ENCODE results near the gene TUBA8.
"Not testable (repeated sequence)": the region's sequence is repeated elsewhere in the genome, so short reads cannot be mapped to it uniquely, and the experiment has no call there.

The TUBA8 gene

DNA sequence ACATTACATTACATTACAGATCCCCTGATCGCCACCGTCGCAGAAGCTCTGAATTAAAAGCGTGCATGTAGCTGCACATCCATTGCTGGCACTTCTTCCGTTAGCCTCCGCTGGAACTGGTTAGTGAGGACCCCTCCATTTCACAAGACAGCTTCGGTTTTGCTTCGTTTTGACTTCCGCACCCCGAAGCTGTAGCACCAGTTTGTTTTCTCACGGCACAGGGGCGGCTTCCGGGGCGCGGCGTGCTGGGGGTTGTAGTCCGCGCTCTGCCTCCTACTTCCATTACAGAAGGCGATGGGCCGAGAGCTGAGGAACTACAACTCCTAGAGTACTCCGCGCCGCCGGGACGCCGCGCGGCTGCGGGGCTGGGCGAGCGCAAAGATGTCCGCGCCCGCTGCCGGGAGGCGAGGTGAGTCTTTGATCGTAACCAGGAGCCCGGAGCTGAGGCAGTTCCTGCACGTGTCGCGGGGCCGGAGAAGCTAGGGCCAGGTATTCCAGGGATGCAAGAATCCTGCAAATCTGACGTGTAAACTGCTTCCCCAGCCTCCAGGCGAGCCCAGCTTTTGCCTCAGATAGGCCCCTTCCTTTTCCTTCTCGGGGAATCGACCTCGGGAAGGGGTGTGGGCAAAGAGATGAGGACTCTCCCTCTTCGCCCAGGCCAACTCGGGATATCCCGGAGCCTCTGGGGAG is 32.8 kb upstream of the TUBA8 start, which contains the start of gene PEX26:
TSS of gene PEX26 (plus strand) at position 352 of the 690 bp plus-strand sequence. CDS start 387 bp downstream, outside the sequence.
- peak; percentile 83 for DNase-seq

DNA sequence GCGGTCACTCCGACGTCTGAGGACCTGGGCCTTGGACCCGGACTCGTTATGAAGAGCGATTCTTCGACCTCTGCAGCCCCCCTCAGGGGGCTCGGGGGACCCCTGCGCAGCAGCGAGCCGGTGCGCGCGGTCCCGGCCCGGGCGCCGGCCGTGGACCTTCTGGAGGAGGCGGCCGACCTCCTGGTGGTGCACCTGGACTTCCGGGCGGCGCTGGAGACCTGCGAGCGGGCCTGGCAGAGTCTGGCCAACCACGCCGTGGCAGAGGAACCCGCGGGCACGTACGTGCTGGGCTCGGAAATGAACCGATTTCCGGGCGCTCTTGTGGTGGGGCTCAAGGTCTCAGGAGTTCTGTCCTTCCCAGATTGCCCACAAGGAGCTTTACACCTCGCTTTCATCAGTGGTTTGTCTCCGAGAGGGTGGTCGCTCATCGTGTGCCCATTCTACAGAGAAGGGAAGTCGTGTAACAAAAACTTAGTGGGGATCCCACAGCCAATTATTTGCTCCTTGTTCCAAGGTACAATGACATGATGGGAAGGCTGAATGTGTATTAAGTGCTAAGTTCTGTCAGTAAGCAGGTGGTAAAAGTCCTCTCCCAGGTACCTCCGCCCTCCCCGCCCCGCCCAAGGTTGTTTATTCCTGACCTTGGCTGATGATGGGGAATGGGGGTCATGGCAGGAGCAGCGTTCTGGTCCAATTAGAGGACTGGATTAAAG is 32.1 kb upstream of the TUBA8 start:
- no peak for DNase-seq

- no peak for DNase-seq
These were observed 30.8 kb upstream of the TUBA8 start for GRCh38 chr22:18079706-18080233.

DNA sequence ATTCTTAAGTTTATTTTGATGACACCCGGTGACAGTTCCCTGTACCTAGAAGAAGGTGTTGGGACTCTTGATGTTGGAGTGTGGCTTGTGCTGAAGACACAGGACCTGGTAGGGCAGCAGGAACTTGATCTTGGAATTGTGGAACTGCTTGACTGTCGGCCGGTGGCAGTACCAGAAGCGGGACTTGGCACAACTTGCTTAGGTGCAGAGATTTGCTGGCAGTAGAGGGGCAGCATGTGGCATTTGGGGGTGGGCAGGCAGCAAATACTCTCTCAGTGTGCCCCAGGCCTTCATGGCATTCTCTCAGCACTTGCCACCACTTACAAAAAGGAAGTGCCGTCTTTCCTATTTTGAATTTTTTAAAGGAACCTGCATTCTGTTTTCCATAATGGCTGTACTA is 29.2 kb upstream of the TUBA8 start:
- DNase-seq, result no peak

GRCh38 chr22:18082467-18082866 is 28.1 kb upstream of the TUBA8 start:
- DNase-seq, result no peak

- no peak for DNase-seq
These were observed 27.2 kb upstream of the TUBA8 start for GRCh38 chr22:18083406-18083805.

DNA sequence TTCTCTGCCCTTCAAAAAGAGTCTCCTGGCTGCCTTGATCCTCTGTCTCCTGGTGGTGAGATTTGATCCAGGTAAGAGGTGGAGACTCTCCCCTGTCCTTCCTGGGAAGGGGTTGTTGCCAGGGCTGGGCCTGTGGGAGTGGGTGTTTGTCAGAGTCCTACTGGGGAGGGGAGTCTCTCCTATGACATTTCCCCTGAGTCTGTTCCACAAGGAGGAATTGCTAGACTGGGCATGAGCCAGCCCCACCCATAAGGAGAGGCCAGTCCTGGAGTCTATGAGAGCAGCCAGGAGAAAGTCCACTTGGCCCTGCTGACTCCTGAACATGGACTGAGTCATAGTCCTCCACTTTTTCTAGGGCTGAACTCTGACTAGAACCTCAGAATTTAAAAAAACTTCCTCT is 25.4 kb upstream of the TUBA8 start:
- no peak for DNase-seq

DNA sequence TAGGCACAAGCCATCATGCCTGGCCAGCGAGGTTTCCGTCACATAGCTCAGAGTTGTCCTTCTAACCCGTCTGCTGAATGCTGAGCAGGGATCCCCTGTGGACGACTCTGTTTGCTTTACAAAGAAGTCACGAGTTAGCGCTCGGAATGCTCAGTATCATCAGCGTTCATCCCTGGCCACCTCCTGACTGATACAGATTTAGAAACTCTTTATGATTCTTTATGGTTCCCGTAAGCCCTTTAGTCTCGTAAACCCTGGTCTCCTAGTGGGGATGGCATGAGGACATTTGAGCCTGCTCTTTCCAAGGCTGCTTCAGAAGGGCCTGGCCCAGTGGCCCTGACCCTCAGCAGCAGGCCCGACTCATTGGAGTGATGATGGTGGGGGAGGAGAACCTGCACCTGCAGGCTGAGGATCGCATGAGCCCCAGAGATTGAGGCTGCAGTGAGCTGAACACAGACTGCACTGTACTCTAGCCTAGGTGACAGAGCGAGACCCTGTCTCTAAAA is 23.2 kb upstream of the TUBA8 start:
- DNase-seq, result no peak

GRCh38 chr22:18088825-18089568 is 21.6 kb upstream of the TUBA8 start:
- no peak for DNase-seq

DNA sequence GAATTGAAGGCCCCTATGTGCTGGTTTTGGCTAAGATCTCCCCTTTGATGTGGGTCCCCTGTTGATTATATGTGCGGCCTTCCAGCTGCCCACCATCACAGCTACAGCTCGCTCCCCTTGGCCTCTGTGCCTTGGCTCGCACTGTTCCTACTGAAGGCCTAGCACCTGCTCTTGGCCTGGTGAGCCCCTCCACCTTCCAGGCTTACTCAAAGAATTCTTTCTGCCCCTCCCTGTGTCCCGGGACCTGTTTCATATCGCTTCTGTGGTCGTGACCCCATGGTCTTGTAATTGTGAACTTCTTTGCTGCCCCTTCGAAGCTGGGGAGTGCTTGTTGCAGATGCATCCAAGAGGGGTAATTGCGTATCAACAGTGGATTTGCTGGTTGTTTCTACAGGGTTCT is 20.3 kb upstream of the TUBA8 start:
- no peak for DNase-seq

- no peak for DNase-seq
These were observed 19.1 kb upstream of the TUBA8 start for GRCh38 chr22:18091478-18091877.

DNA sequence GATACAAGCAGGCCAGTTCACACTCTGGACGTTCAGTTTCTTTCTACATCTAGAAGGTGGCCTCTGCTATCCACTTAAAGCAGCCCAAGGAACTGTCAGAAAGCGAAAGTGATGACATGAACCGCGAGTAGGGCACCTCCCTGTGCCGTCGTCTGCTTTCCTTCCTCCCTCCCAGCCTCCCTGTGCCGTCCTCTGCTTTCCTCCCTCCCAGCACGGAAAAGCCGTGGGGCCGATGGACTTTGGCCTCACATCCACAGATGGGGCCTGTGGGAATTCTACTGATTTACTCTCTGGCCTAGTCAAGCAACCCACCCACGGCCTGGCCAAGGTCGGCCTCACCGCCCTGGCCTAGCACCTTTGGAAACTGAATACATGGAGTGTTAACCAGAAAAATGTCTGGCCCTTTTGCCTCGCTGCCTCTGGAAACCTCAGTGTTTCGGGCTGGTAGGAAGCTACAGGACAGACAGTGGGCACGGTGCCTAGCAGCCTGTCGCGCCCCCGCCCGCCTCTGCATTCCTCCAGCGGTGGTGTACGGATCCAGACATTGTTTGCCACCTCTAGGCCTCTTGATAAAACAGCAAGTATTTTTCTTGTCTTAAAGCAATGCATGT is 18.6 kb upstream of the TUBA8 start:
- DNase-seq, result no peak

GRCh38 chr22:18093661-18094060 is 16.9 kb upstream of the TUBA8 start:
- no peak for DNase-seq

DNA sequence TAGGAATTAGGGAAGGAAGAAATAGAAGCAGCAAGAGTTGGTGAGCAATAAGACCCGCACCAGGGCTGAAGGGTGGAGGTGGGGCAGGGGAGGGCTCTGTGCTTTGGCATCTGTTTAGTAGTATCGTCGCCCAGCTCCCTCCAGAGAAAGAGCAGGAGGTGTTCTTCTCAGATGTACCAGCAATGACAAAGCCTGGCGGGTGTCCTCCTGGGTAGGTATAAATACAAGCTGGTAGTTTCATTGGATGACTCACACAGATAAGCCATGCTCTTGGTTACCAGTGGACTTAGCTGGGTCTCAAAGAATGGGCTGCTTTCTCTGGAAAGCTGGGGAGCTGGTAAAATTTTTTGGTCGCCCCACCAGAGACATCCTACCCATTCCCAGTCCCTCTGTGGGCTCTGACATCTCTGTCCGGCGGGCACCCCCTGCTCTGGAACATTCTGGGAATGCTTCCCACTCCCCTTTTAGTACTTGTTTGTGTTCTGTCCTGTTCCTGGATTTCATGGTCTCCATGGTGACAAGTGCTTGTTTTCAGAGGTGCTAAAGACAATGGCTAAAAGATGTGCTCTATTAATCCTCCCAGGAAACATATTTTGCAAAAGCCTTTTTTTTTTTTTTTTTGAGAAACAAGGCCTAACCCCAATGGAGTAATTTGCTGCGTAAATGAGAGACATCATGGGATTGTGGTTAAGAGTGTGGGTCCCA is 15.4 kb upstream of the TUBA8 start:
- DNase-seq, result no peak

DNA sequence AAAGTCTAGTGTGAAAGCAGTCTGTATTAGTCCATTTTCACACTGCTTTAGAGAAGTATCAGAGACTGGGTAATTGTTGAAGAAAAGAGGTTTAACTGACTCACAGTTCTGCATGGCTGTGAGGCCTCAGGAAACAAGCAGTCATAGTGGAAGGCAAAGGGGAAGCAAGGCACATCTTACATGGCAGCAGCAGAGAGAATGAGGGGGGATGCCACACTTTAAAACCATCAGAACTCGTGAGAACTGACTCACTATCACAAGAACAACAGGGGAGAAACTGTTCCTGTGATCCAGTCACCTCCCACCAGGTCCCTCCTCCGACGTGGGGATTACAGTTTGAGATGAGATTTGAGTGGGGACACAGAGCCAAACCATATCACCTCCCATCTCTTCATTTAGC is 13.8 kb upstream of the TUBA8 start:
- DNase-seq, result no peak

DNA sequence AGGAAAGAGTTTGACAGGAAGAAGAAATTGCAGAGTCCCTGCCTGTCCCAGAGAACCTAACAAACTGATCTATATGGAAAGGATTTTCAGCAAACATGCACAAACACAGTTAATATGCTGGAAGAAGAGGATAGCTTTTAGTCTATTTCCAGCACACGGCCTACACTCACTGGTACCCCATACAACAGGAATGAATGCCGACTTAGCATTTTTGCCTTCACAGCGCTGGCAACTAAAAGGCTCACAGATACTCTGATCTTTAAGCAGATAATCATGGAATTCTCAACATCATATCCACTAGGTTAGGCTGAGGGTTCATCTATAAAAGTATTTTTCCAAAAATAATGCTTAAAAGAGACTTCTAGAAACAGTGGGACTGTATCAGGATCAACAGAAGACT is 9.8 kb upstream of the TUBA8 start:
- DNase-seq, result no peak

DNA sequence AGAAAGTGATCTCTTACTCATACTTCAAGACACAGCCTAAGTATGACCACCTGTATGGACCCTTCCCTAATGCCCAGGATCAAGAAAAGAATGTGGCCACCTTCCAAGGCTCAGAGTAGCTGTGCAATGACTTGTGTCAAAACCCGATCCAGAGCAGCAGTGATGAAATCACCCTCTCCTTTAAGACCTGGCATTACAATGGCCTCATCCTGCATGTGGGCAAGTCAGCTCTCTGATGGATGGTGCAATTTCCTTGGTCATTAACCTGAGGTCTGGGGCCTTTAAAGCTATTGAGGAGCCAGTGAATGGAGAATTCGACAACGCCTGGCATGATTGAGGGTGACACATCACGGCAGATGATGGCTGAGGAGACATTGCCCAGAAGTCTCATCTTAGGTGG is 9.1 kb upstream of the TUBA8 start:
- DNase-seq, result no peak

GRCh38 chr22:18103527-18104269 is 6.9 kb upstream of the TUBA8 start:
- no peak for DNase-seq

DNA sequence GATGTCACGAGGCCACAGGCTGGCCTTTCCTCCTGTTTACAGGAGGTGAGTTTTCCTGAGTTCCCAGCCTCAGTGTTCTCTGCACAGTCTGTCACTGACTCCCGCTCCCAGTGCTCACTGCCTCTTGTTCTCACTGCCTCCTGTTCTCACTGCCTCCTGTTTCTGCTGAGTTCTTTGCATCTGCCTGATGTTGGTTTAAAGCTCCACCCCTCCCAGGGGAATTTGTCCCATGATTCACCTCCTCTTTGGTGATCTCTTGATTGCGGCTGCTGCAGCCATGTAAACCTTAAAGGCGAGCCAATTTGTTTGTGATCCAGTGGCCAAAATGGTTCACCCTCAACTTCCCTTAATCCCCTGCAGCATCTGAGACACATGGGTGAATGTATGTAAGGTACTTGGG is 6.0 kb upstream of the TUBA8 start:
- no peak for DNase-seq

GRCh38 chr22:18105981-18106380 is 4.6 kb upstream of the TUBA8 start:
- DNase-seq, result not testable (repeated sequence)

DNA sequence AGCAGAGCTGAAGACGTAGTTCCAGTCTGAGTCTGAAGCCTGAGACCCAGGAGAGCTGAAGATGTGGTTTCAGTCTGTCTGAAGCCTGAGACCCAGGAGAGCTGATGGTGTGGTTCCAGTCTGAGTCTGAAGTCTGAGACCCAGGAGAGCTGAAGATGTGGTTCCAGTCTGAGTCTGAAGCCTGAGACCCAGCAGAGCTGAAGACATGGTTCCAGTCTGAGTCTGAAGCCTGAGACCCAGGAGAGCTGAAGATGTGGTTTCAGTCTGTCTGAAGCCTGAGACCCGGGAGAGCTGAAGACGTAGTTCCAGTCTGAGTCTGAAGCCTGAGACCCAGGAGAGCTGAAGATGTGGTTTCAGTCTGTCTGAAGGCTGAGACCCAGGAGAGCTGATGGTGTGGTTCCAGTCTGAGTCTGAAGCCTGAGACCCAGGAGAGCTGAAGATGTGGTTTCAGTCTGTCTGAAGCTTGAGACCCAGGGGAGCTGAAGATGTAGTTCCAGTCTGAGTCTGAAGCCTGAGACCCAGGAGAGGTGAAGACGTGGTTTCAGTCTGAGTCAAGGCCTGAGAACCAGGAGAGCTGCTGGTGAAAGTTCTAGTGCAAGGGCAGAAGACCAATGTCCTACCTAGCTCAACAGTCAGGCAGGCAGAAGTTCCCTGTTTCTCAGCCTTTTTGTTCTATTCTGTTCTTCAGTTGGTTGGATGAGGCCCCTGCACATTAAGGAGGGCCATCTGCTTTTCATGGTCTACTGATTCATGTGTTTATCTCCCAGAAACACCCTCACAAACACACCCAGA is 3.9 kb upstream of the TUBA8 start:
- DNase-seq, result not testable (repeated sequence)

Measured in SIG-M5 (cell line).